ENCODE measurements around the gene SLC8A1.

The SLC8A1 gene

GRCh38 chr2:40274270-40274669, 177.6 kb downstream of the SLC8A1 start:
- no CpG with 5 or more reads among the region's 4 CpGs for WGBS (ENCODE audit: extremely low coverage, insufficient coverage, insufficient read length)
- H3K4me2 ChIP-seq (ENCODE audit: low read length) = no peak overlapping the region
- H3K36me3 ChIP-seq (ENCODE audit: control insufficient read depth in 1 of 2, insufficient read depth in 2 of 2, low read length in 2 of 2) = no peaks in the 10 kb centered on the region
- no peak overlapping the region for H3K18ac ChIP-seq (ENCODE audit: low read length)
- peaks cover 5% of the 10 kb centered on the region for H3K79me1 ChIP-seq (ENCODE audit: low read length)
- DNase-seq = no peak
- no peak overlapping the region for H2BK120ac ChIP-seq (ENCODE audit: insufficient read depth, low read length, poor library complexity)
- H3K79me2 ChIP-seq (ENCODE audit: control insufficient read depth, insufficient read depth, low read length, poor library complexity) = no peaks in the 10 kb centered on the region
- no peaks in the 10 kb centered on the region for H3K27me3 ChIP-seq (ENCODE audit: insufficient read depth, low read length)
- H3K23ac ChIP-seq (ENCODE audit: low read length) = no peak overlapping the region
- H3K14ac ChIP-seq (ENCODE audit: low read length) = no peak overlapping the region
- no peak overlapping the region for H4K8ac ChIP-seq (ENCODE audit: low read depth, low read length)
- no peak overlapping the region for H2BK12ac ChIP-seq (ENCODE audit: low read length)
- no peak overlapping the region for H2AFZ ChIP-seq (ENCODE audit: insufficient read depth, low read length, poor library complexity)
- no peak overlapping the region for H4K12ac ChIP-seq (ENCODE audit: low read depth, low read length)
- H3K4ac ChIP-seq (ENCODE audit: low read depth, low read length) = no peak overlapping the region
- H3K9ac ChIP-seq (ENCODE audit: low read length) = no peak overlapping the region
- no peak overlapping the region for H3K4me3 ChIP-seq (ENCODE audit: low read depth, low read length)
- H2BK5ac ChIP-seq (ENCODE audit: low read depth, low read length, poor library complexity) = no peak overlapping the region
- H4K91ac ChIP-seq (ENCODE audit: low read depth, low read length) = no peak overlapping the region
- H3K4me1 ChIP-seq (ENCODE audit: control insufficient read depth in 1 of 2, insufficient read depth in 2 of 2, low read length in 2 of 2) = peaks cover 2 to 8% of the 10 kb centered on the region in 2 experiments
- no peaks in the 10 kb centered on the region for H3K9me3 ChIP-seq (ENCODE audit: insufficient read depth, low read depth, low read length)
- H3K27ac ChIP-seq (ENCODE audit: low read depth, low read length) = no peak overlapping the region
- H2AK5ac ChIP-seq (ENCODE audit: low read length) = no peak overlapping the region

GRCh38 chr2:40273734-40274182, 178.1 kb downstream of the SLC8A1 start:
- no CpG with 5 or more reads among the region's 6 CpGs for WGBS (ENCODE audit: extremely low coverage, insufficient coverage, insufficient read length)
- no peak overlapping the region for H4K8ac ChIP-seq (ENCODE audit: low read depth, low read length)
- no peak overlapping the region for H2AK5ac ChIP-seq (ENCODE audit: low read length)
- H3K4me1 ChIP-seq (ENCODE audit: control insufficient read depth in 1 of 2, insufficient read depth in 2 of 2, low read length in 2 of 2) = peaks cover 2 to 8% of the 10 kb centered on the region in 2 experiments
- peak in 1 of 2 donors; percentile 60 for DNase-seq
- no peak overlapping the region for H3K14ac ChIP-seq (ENCODE audit: low read length)
- no peak overlapping the region for H3K4me3 ChIP-seq (ENCODE audit: low read depth, low read length)
- no peaks in the 10 kb centered on the region for H3K27me3 ChIP-seq (ENCODE audit: insufficient read depth, low read length)
- H3K4me2 ChIP-seq (ENCODE audit: low read length) = no peak overlapping the region
- peaks cover 4% of the 10 kb centered on the region for H3K79me1 ChIP-seq (ENCODE audit: low read length)
- H3K18ac ChIP-seq (ENCODE audit: low read length) = no peak overlapping the region
- no peaks in the 10 kb centered on the region for H3K79me2 ChIP-seq (ENCODE audit: control insufficient read depth, insufficient read depth, low read length, poor library complexity)
- H2BK12ac ChIP-seq (ENCODE audit: low read length) = no peak overlapping the region
- no peak overlapping the region for H2AFZ ChIP-seq (ENCODE audit: insufficient read depth, low read length, poor library complexity)
- H2BK5ac ChIP-seq (ENCODE audit: low read depth, low read length, poor library complexity) = no peak overlapping the region
- H2BK120ac ChIP-seq (ENCODE audit: insufficient read depth, low read length, poor library complexity) = no peak overlapping the region
- no peak overlapping the region for H4K91ac ChIP-seq (ENCODE audit: low read depth, low read length)
- no peak overlapping the region for H3K27ac ChIP-seq (ENCODE audit: low read depth, low read length)
- H3K9me3 ChIP-seq (ENCODE audit: insufficient read depth, low read depth, low read length) = no peaks in the 10 kb centered on the region
- H3K9ac ChIP-seq (ENCODE audit: low read length) = no peak overlapping the region
- no peak overlapping the region for H3K4ac ChIP-seq (ENCODE audit: low read depth, low read length)
- no peak overlapping the region for H3K23ac ChIP-seq (ENCODE audit: low read length)
- no peak overlapping the region for H4K12ac ChIP-seq (ENCODE audit: low read depth, low read length)
- no peaks in the 10 kb centered on the region for H3K36me3 ChIP-seq (ENCODE audit: control insufficient read depth in 1 of 2, insufficient read depth in 2 of 2, low read length in 2 of 2)

- H3K36me3 ChIP-seq (ENCODE audit: control insufficient read depth in 1 of 2, insufficient read depth in 2 of 2, low read length in 2 of 2) = no peaks in the 10 kb centered on the region
- no peak overlapping the region for H3K4ac ChIP-seq (ENCODE audit: low read depth, low read length)
- WGBS (ENCODE audit: extremely low coverage, insufficient coverage, insufficient read length) = 100% methylated on average over 1 of the region's 6 CpGs
- peaks cover 2% of the 10 kb centered on the region for H3K79me1 ChIP-seq (ENCODE audit: low read length)
- no peak overlapping the region for H3K23ac ChIP-seq (ENCODE audit: low read length)
- no peak overlapping the region for H3K4me3 ChIP-seq (ENCODE audit: low read depth, low read length)
- H2BK120ac ChIP-seq (ENCODE audit: insufficient read depth, low read length, poor library complexity) = no peak overlapping the region
- no peak overlapping the region for H2AK5ac ChIP-seq (ENCODE audit: low read length)
- no peak overlapping the region for H3K4me2 ChIP-seq (ENCODE audit: low read length)
- H4K8ac ChIP-seq (ENCODE audit: low read depth, low read length) = no peak overlapping the region
- DNase-seq = no peak
- no peak overlapping the region for H2BK12ac ChIP-seq (ENCODE audit: low read length)
- H3K18ac ChIP-seq (ENCODE audit: low read length) = no peak overlapping the region
- no peak overlapping the region for H4K91ac ChIP-seq (ENCODE audit: low read depth, low read length)
- no peak overlapping the region for H4K12ac ChIP-seq (ENCODE audit: low read depth, low read length)
- H3K4me1 ChIP-seq (ENCODE audit: control insufficient read depth in 1 of 2, insufficient read depth in 2 of 2, low read length in 2 of 2) = peaks cover 2 to 8% of the 10 kb centered on the region in 2 experiments
- no peak overlapping the region for H3K9ac ChIP-seq (ENCODE audit: low read length)
- H2BK5ac ChIP-seq (ENCODE audit: low read depth, low read length, poor library complexity) = no peak overlapping the region
- H3K27ac ChIP-seq (ENCODE audit: low read depth, low read length) = no peak overlapping the region
- H3K14ac ChIP-seq (ENCODE audit: low read length) = no peak overlapping the region
- no peaks in the 10 kb centered on the region for H3K27me3 ChIP-seq (ENCODE audit: insufficient read depth, low read length)
- no peaks in the 10 kb centered on the region for H3K9me3 ChIP-seq (ENCODE audit: insufficient read depth, low read depth, low read length)
- no peak overlapping the region for H2AFZ ChIP-seq (ENCODE audit: insufficient read depth, low read length, poor library complexity)
- H3K79me2 ChIP-seq (ENCODE audit: control insufficient read depth, insufficient read depth, low read length, poor library complexity) = no peaks in the 10 kb centered on the region
Observed at GRCh38 chr2:40271094-40271493, 180.8 kb downstream of the SLC8A1 start.

GRCh38 chr2:40270372-40270771, 181.5 kb downstream of the SLC8A1 start:
- Histone ChIP-seq H3K79me1 (ENCODE audit: low read length) (peaks cover 2% of the 10 kb centered on the region), H2AFZ (ENCODE audit: insufficient read depth, low read length, poor library complexity) (no peak overlapping the region), H3K14ac (ENCODE audit: low read length) (no peak overlapping the region), H3K9me3 (ENCODE audit: insufficient read depth, low read depth, low read length) (no peaks in the 10 kb centered on the region), H4K8ac (ENCODE audit: low read depth, low read length) (no peak overlapping the region), H3K9ac (ENCODE audit: low read length) (no peak overlapping the region), H3K23ac (ENCODE audit: low read length) (no peak overlapping the region), H3K27ac (ENCODE audit: low read depth, low read length) (no peak overlapping the region), H3K36me3 (ENCODE audit: control insufficient read depth in 1 of 2, insufficient read depth in 2 of 2, low read length in 2 of 2) (no peaks in the 10 kb centered on the region), H2BK12ac (ENCODE audit: low read length) (no peak overlapping the region), H3K4me3 (ENCODE audit: low read depth, low read length) (no peak overlapping the region), H3K4me1 (ENCODE audit: control insufficient read depth in 1 of 2, insufficient read depth in 2 of 2, low read length in 2 of 2) (peaks cover 2 to 8% of the 10 kb centered on the region in 2 experiments), H3K27me3 (ENCODE audit: insufficient read depth, low read length) (no peaks in the 10 kb centered on the region), H3K79me2 (ENCODE audit: control insufficient read depth, insufficient read depth, low read length, poor library complexity) (no peaks in the 10 kb centered on the region), H4K12ac (ENCODE audit: low read depth, low read length) (no peak overlapping the region), H3K4me2 (ENCODE audit: low read length) (no peak overlapping the region), H3K4ac (ENCODE audit: low read depth, low read length) (no peak overlapping the region), H3K18ac (ENCODE audit: low read length) (no peak overlapping the region), H4K91ac (ENCODE audit: low read depth, low read length) (no peak overlapping the region), H2BK5ac (ENCODE audit: low read depth, low read length, poor library complexity) (no peak overlapping the region), H2BK120ac (ENCODE audit: insufficient read depth, low read length, poor library complexity) (no peak overlapping the region), H2AK5ac (ENCODE audit: low read length) (no peak overlapping the region)
- no CpG with 5 or more reads among the region's 2 CpGs for WGBS (ENCODE audit: extremely low coverage, insufficient coverage, insufficient read length)
- DNase-seq = no peak
